ENCODE measurements around the gene AGPS.

The AGPS gene

DNA sequence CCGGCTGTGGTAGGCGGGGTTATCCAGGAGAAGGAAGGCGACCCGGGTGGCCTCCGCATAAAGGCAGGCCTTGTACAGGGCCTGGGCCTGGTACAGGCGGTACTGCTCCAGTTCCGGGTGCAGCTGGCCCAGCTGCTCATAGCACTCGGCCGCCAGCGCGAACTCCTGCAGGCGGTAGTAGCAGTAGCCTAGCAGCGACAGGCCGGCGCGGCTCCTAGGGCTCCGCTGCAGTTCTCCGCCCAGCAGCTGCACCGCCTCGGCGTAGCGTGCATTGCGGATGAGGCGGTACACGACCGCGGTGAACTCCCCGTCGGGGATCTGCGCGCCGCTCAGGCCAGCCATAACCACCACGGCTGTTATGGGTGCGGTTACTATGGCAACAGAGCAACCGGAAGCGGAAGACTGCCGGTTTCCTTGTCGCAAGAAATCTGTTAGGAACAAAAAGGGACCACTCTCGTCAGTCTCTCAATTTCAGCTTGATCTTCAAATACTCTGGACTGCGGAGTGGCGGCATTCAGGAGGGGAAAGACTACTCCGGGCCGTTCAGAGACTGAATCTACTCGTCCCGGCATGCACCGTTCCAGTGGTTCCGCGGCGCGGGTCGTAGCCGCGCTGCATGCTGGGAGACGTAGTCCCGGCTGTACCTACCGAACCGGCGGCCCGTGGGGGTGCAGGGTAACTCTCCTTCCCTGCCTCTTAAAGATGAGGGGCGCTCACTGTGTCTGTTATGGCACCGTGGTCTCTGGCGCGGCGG is 160.0 kb downstream of the AGPS start:
- DNase-seq (ENCODE audit: low read depth), result peak; percentile 87

DNA sequence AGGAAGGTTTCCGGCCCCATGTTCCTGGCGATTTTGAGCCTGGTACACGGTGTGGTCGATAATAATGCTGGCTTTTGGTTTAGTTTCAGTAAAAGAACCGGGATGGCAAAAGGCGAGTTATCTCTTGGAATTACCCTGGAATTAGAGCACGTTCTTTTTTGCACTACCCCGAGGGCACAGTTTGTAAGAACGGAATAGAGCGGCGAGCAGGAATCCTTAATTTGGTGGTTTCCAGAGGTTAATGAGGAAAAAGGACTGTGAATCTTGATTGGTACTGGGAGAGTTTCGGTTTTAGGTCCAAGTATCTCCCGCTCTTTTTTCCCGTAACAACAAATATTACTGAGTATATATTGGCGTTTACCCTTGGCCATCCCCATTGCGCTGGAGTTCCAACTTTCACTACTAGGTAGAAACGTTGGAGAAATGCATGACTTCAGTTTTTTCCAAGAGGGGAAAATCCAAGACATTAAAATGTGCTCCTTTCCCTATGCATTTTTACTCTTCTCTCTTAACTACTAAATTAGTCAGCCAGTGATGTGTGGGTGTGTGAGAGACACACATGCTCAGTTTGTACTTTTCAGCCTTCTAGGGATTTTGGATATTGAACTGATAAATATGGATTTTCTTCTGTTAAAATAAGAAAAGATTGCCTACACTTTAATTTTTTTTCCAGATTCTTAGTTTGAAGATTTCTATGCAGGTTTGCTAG is 160.8 kb downstream of the AGPS start:
- DNase-seq (ENCODE audit: low read depth), result no peak

DNA sequence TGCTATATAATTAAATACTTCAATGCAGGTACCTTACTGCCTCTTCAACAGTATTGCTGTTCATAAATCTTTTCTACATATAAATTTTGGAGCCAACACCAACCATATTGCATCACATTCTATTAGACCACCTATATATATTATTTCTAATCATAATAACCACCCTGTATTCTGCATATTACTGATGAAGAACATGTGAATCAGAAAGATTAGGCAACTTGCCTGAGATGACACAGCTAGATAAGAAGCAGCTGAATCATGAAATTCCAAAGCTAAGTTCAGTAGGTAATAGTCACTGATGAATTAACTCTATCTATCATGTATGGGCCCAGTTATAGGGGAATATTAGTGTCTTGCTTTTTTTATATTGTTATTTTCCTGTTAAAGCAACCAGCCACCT is 161.8 kb downstream of the AGPS start:
- DNase-seq (ENCODE audit: low read depth), result no peak

DNA sequence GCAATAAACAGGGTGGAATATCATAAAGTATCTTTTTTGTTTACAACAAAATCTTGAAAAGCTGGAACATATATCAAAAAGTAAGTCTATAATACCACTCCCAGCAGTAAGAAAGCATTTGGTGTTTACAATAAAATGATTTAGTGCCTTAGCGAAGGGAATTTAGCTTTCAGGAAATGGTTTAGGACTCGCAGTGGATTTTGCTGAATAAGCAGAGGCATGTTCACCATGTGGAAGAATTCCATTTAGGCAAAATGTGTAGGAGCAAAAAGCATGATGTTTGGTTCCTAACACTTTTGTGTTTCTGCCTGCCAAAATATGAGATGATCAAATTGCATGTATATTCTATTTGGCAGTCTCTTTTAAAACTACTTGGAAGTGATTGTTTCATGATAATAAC is 163.6 kb downstream of the AGPS start:
- no peak for DNase-seq (ENCODE audit: low read depth)

DNA sequence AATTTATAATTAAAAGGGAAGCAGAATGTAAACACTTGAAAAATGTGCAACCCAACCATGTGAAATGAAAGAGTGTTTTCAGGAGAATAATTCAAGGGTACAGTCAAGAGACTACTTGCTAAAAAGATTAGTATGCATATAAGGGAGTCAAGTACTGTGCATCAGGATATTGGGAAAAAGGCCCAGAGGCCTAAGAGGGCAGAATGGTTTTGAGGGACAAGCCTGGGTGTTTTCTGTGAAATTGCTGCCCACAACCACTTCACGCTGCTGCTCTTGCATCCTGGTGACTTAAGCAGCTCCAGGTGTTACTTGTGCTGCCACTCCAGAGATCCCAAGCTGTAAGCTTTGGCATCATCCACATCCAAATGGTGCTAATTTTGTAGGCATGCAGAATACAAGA is 165.2 kb downstream of the AGPS start:
- DNase-seq (ENCODE audit: low read depth), result no peak

DNA sequence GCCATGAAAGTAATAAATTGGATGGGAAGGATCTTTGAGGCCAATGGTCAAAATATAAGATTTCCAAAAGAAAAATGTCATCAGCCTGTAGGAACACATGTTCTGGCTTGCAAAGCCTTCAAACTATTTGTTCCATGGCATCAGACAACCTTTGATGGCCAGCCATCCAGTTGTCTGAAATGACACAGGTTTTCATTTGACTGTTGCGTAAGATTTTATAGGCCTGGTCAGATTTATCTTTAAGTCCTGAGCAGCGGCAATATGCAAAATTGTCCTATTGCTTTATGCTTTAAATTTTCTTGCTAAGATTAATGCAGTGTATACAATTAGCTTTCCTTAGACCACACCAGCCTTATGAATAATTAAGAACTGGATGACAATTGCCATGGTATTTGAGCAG is 167.1 kb downstream of the AGPS start:
- no peak for DNase-seq (ENCODE audit: low read depth)

DNA sequence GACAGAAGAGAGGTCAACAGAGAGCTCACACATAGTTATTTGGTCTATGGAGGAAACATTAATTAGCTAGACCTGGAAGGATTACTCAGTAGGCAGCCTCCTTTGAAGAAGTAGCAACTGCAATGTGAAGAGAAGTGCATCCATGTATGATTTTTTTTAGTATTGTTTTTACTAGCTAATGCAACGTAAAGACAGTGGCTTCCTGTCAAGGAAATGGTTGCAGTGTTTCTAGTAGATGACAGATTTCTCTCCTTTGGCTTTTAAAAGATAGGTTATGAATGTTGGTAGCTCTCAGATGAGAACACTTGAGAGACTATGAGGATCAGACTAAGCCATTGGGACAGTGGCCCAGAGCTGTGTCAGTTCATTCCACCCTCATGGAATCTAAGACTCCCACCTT is 175.8 kb downstream of the AGPS start:
- DNase-seq (ENCODE audit: low read depth), result no peak

DNA sequence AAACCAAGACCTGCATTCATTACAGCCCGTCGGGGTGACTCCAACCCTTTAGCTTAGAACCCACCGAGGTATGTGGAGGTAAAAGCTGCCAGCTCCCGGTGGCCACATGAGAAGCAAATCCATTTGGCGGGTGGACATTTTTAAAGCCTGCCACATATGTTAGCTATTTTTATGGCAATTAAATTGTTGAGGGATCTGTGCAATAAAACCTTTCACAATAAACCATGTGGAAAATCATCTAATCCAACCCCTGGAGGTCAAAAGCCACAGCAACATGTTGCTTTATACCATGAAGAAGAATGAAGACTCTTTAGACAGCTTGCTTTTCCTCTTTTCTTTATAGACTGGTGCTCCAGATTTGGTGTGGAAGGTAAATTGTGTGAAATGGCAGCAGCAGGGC is 176.3 kb downstream of the AGPS start:
- DNase-seq (ENCODE audit: low read depth), result no peak

DNA sequence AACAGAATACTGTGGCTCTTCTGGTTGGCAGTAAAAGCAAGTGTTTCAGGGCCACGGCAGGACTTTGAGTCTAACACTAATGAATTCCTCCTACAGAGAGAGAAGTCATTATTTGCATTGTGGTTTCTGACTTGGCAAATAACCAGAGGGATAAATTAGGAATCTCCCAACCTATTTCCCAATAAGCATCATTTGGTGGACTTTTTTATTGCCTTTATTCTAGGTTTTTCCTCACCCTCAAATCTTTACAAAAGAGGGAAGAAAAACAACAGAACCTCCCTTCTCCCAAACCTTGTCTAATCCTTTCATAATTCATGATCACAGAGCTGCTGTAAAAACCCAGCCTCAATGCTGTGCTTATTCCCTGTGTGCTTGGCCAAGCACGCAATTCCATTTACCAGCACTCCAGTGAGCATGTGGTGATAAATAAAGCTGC is 179.7 kb downstream of the AGPS start:
- no peak for DNase-seq (ENCODE audit: low read depth)

DNA sequence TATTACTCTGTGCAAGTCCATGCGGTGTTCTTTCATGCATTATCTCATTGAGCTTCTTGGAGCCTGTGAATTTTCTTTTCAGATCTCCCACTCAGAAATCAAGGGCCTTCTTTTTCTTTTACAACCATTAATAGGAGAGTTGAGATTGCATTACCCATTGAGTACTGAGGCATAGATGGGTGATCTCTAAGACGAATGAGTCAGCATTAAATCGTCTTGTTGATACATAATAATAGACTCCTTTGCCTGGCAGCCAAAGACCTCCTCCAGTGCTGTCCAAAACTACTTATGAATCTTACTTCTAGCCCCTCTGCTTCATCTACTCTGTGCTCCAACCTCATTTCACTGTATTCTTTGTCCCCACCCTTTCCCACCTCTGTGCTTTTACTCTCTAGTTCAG is 180.5 kb downstream of the AGPS start:
- DNase-seq (ENCODE audit: low read depth), result no peak

DNA sequence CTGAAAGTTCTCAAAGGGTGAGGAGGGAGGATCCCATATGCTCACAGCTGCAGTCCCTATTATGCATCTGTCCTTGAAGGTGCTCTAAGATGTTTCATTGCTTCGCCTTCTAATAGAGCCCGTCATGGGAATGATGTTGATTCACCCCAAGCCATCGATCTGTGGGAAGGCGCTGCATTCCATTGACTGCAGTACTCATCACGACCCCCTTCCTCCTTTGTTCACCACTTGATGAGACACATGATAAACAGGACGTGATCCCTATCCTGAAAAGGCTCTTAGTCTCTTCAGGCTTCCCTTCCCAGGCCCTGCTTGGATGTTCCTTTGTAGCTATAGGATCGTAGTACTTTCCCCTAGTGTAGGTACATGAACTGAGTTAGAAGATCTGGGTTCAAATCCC is 181.8 kb downstream of the AGPS start:
- no peak for DNase-seq (ENCODE audit: low read depth)

DNA sequence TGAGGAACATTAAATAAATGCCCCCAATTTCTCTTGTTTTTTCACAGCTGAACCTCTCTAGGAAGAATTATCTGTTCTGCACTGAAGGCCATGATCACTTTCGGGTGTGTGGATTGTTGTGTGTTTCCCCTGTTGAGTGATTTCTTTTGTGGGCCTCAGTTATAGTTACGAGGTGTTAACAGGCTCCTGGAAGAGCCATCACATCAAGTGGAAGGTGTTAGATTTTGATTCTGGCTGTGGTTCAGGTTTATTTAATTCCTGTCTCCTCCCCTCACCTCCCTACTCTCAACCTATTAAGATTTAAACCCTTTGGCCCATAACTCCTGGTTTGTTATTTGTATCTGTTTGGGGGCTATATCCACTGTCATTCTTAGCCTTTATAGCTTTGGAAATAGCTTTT is 182.8 kb downstream of the AGPS start:
- no peak for DNase-seq (ENCODE audit: low read depth)

DNA sequence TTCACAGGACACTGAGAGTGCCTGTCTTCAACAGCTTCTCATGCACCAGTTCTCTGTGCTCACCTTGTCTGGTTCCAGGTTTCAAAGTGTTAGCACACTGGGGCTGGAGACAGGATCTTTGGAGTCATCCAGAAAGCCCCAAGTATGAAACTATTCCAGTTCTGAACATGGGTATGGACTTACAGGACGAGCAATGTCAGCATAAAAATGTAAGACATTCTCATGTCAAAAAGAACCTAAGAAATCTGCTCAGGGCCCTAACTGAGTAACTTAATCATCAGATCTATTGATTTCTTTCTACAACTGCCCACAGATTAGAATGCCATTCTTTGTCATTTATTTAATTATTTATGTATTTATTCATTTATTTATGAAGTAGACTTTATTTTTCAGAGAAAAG is 184.5 kb downstream of the AGPS start:
- DNase-seq (ENCODE audit: low read depth), result no peak

DNA sequence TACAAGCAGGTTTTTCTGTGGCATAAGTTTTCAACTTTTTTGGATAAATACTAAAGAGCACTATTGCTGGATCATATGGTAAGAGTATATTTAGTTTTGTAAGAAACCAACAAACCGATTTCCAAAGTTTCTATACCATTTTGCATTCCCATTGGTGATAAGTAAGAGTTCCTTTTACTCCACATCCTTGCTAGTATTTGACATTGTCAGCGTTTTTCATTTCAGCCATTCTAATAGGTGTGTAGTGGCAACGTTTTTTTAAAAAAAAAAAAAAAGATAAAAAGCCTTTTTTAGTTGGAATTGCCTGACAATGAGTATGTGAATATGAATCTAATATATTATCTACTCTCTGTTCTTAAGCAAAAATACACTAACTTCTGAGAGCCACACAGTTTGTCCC is 185.9 kb downstream of the AGPS start:
- no peak for DNase-seq (ENCODE audit: low read depth)

DNA sequence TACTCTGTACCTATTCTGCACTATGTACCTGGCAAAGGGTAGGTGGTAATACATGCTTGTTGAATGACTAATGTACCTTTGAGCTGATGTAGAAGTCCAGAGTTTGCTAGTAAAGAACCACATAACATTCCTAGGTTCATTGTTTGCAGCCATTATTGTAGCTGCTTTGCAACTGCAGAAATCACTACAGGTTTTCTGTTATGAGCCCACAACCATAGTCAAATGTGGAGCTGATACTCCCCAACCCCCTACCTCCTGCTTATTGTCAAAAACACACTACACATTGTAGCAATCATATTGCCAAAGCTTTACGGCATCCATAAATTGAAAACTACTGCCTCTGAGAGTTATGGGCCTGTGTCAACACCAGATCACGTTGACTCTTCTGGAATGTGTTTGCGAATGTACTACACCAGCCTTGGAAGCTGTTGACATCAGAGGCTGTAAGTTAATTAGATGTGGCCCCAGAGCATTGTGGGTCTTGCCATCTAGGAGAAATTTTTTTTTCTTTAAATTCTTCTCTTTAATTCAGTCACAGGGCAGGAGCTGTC is 187.0 kb downstream of the AGPS start:
- no peak for DNase-seq (ENCODE audit: low read depth)

DNA sequence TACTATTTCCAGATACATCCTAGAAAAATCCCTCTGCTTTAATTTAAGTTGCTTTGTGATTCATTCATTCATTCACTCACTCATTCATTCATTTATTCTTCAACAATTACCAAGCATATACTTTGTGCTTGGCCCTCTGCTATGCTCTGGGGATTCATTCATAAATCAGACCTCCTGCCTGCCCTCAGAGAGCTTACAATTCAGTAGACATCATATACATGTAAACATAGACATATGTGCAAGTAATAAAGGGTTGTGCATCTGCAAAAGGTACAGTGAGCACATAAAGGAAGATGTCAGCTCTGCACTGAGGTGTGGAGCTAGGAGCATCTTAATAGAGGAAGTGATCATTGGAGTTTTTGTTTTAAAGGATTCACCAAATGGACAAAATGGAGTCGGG is 189.4 kb downstream of the AGPS start:
- DNase-seq (ENCODE audit: low read depth), result no peak

DNA sequence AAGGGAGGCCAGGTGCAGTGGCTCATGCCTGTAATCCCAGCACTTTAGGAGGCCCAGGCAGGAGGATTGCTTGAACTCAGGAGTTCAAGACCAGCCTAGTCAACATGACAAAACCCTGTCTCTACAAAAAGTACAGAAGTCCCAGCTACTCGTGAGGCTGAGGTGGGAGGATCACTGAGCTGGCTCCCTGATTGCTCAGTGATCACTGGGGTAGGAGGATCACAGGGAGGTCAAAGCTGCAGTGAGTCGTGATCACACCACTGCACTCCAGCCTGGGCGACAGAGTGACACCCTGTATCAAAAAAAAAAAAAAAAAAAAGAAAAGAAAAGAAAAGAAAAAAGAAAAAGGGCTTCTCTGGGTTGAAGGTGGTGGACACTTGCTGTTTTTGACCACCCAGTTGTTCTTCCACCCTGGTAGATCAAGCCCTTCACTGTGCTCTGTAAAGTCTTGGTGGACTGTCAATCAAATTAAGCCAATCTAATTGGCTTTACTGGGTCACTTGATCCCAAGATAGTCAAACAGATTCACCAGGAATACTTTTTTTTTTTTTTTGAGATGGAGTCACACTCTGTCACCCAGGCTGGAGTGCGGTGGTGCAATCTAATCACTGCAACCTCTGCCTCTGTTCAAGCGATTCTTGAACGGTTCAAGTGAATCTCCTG is 191.6 kb downstream of the AGPS start:
- no peak for DNase-seq (ENCODE audit: low read depth)

DNA sequence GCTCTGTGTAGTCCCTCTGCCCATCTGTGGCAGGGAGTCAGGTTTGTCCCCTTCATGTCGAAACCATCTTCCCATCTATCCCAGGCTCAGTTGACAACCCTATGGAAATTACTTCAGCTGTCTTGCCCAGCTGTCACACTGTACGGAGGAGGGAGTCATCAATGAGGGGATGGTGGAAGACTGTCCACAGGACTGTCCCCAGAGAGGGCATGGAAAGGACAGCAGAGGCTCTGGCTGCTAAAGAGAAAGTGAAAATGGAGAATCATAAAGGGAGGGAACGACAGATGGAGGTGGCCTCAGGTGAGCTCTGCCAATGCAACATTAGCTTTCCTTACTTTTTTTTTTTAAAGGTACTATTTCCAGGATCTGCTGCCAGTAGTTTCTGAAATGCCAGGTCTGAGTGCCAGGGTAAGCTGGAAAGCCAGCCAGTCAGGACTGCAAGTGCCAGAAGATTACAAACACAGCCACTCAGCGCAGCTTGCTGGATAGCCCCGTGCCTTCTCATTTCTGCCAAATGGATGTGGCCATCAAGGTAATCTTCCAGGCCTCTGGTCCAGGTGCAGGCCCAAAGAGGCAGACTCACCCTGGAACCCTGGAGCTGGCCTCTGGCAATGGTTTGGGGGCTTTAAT is 192.8 kb downstream of the AGPS start:
- no peak for DNase-seq (ENCODE audit: low read depth)

DNA sequence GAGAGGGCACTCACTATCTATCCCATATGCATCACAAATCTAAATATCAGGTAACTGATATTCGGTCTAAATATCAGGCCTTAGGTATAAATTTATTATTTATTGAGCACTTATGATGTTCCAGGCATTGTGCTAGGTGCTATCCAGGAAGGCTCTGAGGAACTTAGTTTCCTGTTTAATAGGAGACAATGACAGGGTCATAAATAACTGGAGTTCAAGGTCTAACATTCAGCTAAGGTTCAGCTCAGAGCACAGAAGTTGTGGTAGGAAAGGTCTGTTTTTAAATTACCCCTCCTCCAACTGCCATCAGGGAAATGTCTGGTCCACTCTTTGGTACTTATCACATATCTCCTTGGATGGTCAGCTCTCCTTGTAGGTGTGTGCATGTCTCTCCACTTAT is 193.6 kb downstream of the AGPS start:
- no peak for DNase-seq (ENCODE audit: low read depth)

DNA sequence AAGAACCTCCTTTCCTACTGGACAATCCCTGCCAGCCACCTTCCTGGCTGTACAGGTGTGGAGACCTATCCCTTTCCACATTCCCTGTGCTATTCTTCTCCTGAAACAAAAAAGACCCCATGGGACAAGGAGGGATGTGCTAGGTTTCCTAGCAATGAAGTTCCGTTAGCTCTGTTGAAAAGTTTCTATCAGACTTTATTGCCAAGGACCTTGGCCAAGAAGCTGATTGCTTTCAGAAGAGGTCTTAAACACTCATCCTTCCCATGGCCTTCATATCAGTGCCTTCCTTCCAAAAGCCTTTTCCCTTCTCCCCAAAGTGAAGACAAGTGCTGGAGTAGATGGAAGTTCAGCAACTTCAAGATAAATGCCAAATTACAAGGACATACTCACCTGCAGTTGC is 194.8 kb downstream of the AGPS start:
- no peak for DNase-seq (ENCODE audit: low read depth)

DNA sequence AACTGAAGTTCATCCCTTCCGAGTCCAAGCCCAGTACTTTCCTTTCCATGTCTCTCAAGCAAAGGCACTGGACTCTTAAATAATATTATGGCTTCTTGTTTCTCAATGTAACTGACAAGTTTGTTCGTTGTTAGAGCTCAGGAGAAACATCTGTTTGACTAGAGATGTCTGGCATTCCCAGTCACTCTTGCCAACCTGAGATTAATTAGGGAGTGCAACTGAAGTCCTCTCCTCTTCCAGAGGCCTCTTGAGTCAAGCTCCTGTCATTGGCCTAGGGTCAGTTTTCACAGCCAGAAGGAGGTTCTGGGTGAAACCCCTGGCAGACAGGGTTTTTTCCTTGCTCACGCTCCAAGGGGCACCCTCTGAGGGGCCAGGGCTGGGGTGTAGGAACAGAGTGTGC is 196.1 kb downstream of the AGPS start:
- DNase-seq (ENCODE audit: low read depth), result no peak

DNA sequence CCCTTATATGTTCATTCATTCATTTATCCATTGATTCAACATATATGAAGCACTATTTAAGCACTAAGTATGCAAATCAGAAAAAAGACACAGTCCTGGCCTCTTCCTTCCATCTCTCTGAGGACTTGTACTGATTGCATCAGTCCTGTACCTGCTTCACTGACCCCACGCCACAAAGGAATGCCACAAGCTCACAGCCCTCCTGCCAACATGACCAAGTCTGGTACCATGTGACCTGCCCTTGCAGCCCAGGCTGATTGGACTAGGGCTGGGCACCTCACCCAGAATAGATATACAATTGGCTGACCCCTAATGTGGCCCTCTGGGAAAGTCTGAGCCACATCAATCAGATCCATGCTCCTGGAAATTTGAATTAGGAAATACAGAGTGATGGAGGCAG is 196.6 kb downstream of the AGPS start:
- no peak for DNase-seq (ENCODE audit: low read depth)

DNA sequence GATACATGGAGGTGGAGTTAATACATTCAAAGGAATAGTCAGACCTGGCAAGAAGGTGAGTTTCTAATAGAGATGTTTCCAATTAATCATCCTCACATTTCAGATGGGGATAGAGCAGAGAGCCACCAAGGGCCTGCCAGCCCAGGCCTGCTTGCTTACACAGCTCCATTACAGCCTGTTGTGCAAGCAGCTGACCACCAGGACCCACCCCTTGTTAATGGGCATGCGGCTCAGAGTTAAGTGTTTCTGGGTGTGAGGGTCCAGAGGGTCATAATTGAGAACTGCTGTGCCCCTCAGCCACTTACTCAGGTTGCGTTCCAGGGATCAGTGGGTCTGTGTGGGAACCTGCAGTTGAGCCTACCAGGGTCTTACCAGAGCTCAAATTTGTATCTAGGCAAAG is 199.8 kb downstream of the AGPS start:
- DNase-seq (ENCODE audit: low read depth), result no peak

All from T follicular helper cell (primary cell).